GM12874 (cell line): ENCODE results near the gene TBXT.

Source experiments
- TF ChIP-seq, protein P1 (sequence below): IDR thresholded peaks from 2 replicates; pipeline ENCODE4 v1.5.1; 2011; ENCODE audit warnings: low read depth, mild to moderate bottlenecking, control low read depth, low read length, moderate library complexity; ENCODE audit not compliant: insufficient read depth

TBXT gene

DNA sequence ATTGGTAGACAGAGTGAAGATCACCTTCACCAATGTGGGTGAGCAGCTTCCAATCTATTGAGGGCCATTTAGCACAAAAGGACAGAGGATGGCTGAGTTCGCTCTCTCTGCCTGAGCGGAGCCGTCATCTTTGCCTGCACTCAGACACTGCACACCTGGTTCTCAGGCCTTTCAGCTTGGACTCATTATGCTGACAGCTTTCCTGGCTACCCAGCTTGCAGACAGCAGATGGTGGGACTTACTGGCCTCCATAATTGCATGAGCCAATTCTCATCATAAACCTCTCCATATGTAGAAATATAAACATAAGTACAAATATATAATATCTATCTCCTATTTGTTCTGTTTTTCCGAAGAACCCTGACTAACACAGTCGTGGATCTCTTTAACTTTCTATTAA is 13.7 kb downstream of the TBXT start:
- TF ChIP-seq, protein P1, sequence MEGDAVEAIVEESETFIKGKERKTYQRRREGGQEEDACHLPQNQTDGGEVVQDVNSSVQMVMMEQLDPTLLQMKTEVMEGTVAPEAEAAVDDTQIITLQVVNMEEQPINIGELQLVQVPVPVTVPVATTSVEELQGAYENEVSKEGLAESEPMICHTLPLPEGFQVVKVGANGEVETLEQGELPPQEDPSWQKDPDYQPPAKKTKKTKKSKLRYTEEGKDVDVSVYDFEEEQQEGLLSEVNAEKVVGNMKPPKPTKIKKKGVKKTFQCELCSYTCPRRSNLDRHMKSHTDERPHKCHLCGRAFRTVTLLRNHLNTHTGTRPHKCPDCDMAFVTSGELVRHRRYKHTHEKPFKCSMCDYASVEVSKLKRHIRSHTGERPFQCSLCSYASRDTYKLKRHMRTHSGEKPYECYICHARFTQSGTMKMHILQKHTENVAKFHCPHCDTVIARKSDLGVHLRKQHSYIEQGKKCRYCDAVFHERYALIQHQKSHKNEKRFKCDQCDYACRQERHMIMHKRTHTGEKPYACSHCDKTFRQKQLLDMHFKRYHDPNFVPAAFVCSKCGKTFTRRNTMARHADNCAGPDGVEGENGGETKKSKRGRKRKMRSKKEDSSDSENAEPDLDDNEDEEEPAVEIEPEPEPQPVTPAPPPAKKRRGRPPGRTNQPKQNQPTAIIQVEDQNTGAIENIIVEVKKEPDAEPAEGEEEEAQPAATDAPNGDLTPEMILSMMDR, result no peak

DNA sequence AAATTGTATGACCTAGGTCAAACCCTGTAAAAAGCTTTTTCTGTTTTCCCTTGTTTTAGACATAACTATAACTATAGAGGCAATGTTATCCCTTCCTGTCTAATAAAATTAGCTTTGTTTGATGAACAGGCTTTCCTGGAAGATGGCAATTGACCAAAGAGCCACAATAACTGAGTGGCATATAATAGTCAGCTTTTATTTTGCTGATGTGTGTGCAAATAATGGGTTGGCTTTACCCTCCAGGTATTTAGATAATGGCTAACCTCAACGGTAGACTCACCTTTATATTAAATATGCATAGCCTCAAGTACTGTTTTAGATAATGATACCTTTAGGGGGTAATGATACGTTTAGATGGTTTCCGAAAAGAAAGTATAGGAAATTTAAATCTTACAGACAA is 15.0 kb downstream of the TBXT start:
- TF ChIP-seq, protein P1, result no peak

DNA sequence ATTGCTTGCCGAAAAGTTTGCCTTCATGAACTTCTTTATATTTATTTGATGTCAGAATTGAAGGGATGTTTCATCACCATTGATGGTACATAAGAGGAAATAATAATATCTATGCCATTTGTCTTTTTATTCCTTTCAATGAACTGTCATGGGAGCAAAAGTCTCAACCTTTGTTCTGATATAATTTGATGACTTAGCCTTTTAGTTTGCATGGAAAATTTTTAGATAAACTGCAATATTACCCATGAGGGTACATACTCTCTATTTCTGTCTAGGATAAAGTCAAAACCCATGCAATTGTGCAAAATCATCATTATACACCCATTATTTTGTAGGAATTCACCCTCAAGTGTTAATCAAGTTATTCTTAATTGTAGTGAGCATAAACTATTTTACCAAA is 15.9 kb downstream of the TBXT start:
- TF ChIP-seq, protein P1, result no peak

DNA sequence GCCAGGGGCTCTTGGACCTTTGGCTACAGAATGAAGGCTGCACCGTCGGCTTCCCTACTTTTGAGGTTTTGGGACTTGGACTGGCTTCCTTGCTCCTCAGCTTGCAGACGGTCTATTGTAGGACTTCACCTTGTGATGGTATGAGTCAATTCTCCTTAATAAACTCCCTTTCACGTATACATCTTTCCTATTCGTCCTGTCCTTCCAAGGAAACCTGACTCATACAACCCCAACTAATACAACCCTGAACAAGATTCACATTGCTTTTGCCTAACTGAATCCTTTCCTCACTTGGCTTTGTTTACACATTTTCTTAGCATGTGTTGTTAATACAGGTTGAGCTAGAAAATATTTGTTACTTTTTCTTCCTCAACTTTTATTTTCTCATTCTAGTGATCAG is 21.9 kb downstream of the TBXT start:
- TF ChIP-seq, protein P1, result no peak

DNA sequence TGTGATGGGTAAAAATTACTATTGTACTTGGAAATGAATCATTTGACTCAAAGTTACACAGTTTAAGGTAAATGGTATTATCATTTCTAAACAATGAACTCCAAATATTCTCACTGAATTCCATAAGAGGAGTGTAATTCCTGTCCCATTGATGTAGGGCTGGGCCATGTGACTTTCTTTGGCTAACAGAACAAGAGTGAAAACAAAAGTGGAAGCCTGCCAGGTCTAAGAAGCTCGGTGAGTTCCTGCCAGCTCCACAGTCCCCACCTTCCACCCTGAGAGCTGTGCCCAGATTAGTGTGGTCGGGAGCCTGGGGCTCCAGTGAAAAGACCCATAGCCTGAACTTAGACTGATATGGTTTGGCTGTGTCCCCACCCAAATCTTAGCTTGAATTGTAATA is 24.6 kb downstream of the TBXT start:
- TF ChIP-seq, protein P1, result no peak

DNA sequence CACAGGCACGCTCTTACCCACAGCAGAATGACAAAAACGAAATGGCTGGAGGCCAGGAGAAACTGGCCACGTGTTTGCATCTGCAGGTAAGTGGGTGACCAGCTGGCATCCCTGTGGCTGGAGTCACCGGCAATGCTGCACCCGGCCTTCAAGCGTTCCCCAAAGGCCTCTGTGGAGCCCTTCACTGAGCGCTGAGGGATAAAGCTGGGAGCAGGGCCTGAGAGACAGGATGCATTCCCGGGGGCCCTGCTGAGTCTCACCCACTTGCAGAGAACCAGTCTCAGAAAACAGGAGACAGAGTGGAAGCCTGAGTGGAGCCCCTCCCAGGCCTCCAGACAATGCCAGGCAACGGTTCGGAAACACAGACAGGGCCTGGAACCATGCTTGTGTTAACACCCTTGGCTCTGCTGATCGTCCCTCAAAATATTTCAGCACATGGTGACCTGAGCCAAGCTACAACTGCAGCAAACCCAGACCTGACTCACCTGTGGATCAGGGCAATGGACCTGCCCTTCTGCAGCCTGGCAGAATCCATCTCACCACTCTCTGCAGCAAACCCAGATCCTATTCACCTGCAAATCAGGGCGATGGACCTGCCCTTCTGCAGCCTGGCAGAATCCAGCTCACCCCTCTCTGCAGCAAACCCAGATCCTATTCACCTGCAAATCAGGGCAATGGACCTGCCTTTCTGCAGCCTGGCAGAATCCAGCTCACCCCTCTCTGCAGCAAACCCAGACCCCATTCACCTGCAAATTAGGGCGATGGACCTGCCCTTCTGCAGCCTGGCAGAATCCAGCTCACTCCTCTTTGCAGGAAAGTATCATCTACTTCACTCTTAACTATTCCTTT is 39.8 kb downstream of the TBXT start:
- TF ChIP-seq, protein P1, result no peak

DNA sequence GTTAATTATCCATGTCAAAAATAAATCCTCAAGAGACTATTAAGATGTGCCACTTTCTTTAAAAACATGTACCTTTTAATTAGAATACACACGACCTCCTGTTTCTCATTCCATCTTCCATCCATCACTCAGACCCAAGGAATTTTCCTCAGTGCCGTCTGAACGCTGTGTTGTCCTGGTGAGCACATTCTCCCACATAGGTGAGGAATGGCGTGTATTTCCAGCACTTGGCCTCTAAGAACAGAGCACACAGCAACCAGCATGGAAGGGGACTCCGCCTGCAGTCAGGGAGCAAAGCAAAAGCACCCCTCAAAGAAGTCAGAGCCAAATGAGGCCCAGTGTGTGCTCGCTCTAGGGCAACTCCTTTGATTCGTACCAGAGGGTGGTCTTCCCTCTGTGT is 45.9 kb downstream of the TBXT start:
- TF ChIP-seq, protein P1, result no peak
